ENCODE results near the gene TNFRSF13B. TPM values are rescaled to one million over a fixed set of nuclear protein-coding genes. Genes with fewer than 3 reads are reported as not detected.

Gene TNFRSF13B
- total and polyA plus RNA-seq, 2 donors (not counting 1 experiment from before 2014, with no cell fraction given): not detected

- Histone ChIP-seq H3K79me2 (ENCODE audit: control insufficient read depth, insufficient read depth, low read length) (no peaks in the 10 kb centered on the region), H4K20me1 (ENCODE audit: control insufficient read depth, extremely low read depth, insufficient read depth, low read length) (no peaks in the 10 kb centered on the region), H3K4me1 (ENCODE audit: control insufficient read depth, extremely low read depth, insufficient read depth, low read length) (no peaks in the 10 kb centered on the region), H3K4me2 (ENCODE audit: extremely low read depth, insufficient read depth, low read length) (no peak overlapping the region), H3K27ac (ENCODE audit: insufficient read depth, low read length) (no peak overlapping the region), H3K9me3 (ENCODE audit: control insufficient read depth, insufficient read depth, low read depth, low read length) (no peaks in the 10 kb centered on the region), H3K27me3 (ENCODE audit: control insufficient read depth, insufficient read depth, low read length) (peaks cover 3% of the 10 kb centered on the region), H3K4me3 (replicated peaks in 1 of 4; ENCODE audit: control extremely low read depth in 1 of 4, insufficient read depth in 1 of 4, low read depth in 3 of 4, low read length in 4 of 4) (no peak overlapping the region), H2AFZ (ENCODE audit: low read length) (no peak overlapping the region), H3K9ac (ENCODE audit: insufficient read depth, low read length) (no peak overlapping the region), H3K36me3 (ENCODE audit: control insufficient read depth, insufficient read depth, low read length) (no peaks in the 10 kb centered on the region)
- TF ChIP-seq EZH2 (IDR thresholded peaks at IDR 0.05; ENCODE audit: low read length, missing control alignments) (no peak), CTCF (conservative IDR thresholded peaks at IDR 0.05 in 1 of 2, IDR thresholded peaks at IDR 0.05 in 1 of 2; ENCODE audit: low read depth in 1 of 2, low read length in 2 of 2) (no peak)
- no peak for DNase-seq (ENCODE audit: low read depth in 2 of 2)
Observed at GRCh38 chr17:16943541-16944333, 28.2 kb downstream of the TNFRSF13B start.

- TF ChIP-seq EZH2 (IDR thresholded peaks at IDR 0.05; ENCODE audit: low read length, missing control alignments): no peak
- no peak for TF ChIP-seq CTCF (conservative IDR thresholded peaks at IDR 0.05 in 1 of 2, IDR thresholded peaks at IDR 0.05 in 1 of 2; ENCODE audit: low read depth in 1 of 2, low read length in 2 of 2)
- H3K79me2 ChIP-seq (ENCODE audit: control insufficient read depth, insufficient read depth, low read length): no peaks in the 10 kb centered on the region
- no peaks in the 10 kb centered on the region for H3K36me3 ChIP-seq (ENCODE audit: control insufficient read depth, insufficient read depth, low read length)
- no peak overlapping the region for H3K4me2 ChIP-seq (ENCODE audit: extremely low read depth, insufficient read depth, low read length)
- H2AFZ ChIP-seq (ENCODE audit: low read length): no peak overlapping the region
- H3K27me3 ChIP-seq (ENCODE audit: control insufficient read depth, insufficient read depth, low read length): peaks cover 6% of the 10 kb centered on the region
- no peaks in the 10 kb centered on the region for H3K9me3 ChIP-seq (ENCODE audit: control insufficient read depth, insufficient read depth, low read depth, low read length)
- H4K20me1 ChIP-seq (ENCODE audit: control insufficient read depth, extremely low read depth, insufficient read depth, low read length): no peaks in the 10 kb centered on the region
- no peaks in the 10 kb centered on the region for H3K4me1 ChIP-seq (ENCODE audit: control insufficient read depth, extremely low read depth, insufficient read depth, low read length)
- no peak overlapping the region for H3K9ac ChIP-seq (ENCODE audit: insufficient read depth, low read length)
- DNase-seq (ENCODE audit: low read depth in 2 of 2): no peak
- no peak overlapping the region for H3K27ac ChIP-seq (ENCODE audit: insufficient read depth, low read length)
- no peak overlapping the region for H3K4me3 ChIP-seq (replicated peaks in 1 of 4; ENCODE audit: control extremely low read depth in 1 of 4, insufficient read depth in 1 of 4, low read depth in 3 of 4, low read length in 4 of 4)
Observed at GRCh38 chr17:16943032-16943352, 28.9 kb downstream of the TNFRSF13B start.

- Histone ChIP-seq H3K27ac (ENCODE audit: insufficient read depth, low read length) (no peak overlapping the region), H3K4me2 (ENCODE audit: extremely low read depth, insufficient read depth, low read length) (no peak overlapping the region), H3K9ac (ENCODE audit: insufficient read depth, low read length) (no peak overlapping the region), H3K79me2 (ENCODE audit: control insufficient read depth, insufficient read depth, low read length) (no peaks in the 10 kb centered on the region), H3K36me3 (ENCODE audit: control insufficient read depth, insufficient read depth, low read length) (no peaks in the 10 kb centered on the region), H3K4me1 (ENCODE audit: control insufficient read depth, extremely low read depth, insufficient read depth, low read length) (no peaks in the 10 kb centered on the region), H4K20me1 (ENCODE audit: control insufficient read depth, extremely low read depth, insufficient read depth, low read length) (no peaks in the 10 kb centered on the region), H3K4me3 (replicated peaks in 1 of 4; ENCODE audit: control extremely low read depth in 1 of 4, insufficient read depth in 1 of 4, low read depth in 3 of 4, low read length in 4 of 4) (no peak overlapping the region), H3K27me3 (ENCODE audit: control insufficient read depth, insufficient read depth, low read length) (peaks cover 6% of the 10 kb centered on the region), H2AFZ (ENCODE audit: low read length) (no peak overlapping the region), H3K9me3 (ENCODE audit: control insufficient read depth, insufficient read depth, low read depth, low read length) (no peaks in the 10 kb centered on the region)
- peak in 1 of 2 donors; percentile 27 for DNase-seq (ENCODE audit: low read depth in 2 of 2)
- TF ChIP-seq CTCF (conservative IDR thresholded peaks at IDR 0.05 in 1 of 2, IDR thresholded peaks at IDR 0.05 in 1 of 2; ENCODE audit: low read depth in 1 of 2, low read length in 2 of 2): no peak
- no peak for TF ChIP-seq EZH2 (IDR thresholded peaks at IDR 0.05; ENCODE audit: low read length, missing control alignments)
Observed at GRCh38 chr17:16942141-16943031, 29.5 kb downstream of the TNFRSF13B start.
